ENCODE measurements around the gene RHOV.
"Not testable (repeated sequence)": the region's sequence is repeated elsewhere in the genome, so short reads cannot be mapped to it uniquely, and the experiment has no call there.

The RHOV gene

GRCh38 chr15:40872791-40873693, 992 bp downstream of the RHOV start:
- no peak for DNase-seq (ENCODE audit: low read depth, low spot score)

DNA sequence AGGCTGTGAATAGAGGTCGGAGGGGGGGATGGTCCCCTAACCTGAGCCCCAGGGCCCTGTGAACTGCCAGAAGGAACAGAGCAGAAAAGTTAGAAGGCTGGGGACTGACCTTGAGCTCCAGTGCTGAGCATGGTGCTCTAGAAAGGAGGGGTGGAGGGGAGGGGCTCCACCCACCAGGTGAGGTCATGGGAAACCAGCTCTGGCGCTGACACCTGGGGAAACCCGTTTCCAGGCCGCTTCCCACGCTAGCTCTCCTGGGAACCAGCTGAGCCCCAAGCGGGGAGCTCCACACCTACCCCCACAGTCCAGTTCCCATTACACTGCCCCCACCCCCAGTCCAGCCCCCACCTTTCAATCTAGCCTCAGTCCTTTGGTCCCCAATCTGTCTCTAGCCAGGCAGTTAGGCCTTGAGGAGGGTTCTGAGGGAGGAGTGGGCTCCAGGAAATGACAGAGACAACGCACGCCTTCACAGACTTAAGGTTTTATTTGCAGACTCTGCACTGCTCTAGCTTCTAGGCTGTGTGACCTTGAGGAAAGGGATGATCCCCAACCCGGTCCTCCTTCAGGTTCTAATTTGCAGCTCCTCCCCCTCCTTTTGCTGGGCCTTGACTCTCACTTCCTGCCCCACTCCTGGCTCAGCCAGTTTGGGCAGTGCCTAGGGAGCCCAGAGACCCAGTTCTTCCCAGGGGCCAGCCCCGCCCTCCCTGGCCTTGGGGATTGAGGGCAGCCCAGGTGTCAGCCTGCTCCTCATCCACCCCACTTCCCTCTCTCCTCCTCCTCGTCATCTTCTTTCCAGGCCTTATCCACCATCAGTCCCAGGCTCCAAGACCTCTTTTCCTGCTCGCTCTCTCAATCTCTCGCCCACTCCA, 2.1 kb downstream of the RHOV start:
- no peak for DNase-seq (ENCODE audit: low read depth, low spot score)

- DNase-seq (ENCODE audit: low read depth, low spot score): no peak
These were observed 3.3 kb downstream of the RHOV start for GRCh38 chr15:40870716-40871115.

- no peak for DNase-seq (ENCODE audit: low read depth, low spot score)
These were observed 4.3 kb downstream of the RHOV start for GRCh38 chr15:40869686-40870085.

GRCh38 chr15:40867199-40867598, 6.8 kb downstream of the RHOV start:
- DNase-seq (ENCODE audit: low read depth, low spot score): no peak

- no peak for DNase-seq (ENCODE audit: low read depth, low spot score)
These were observed 10.3 kb downstream of the RHOV start for GRCh38 chr15:40863660-40864270.

GRCh38 chr15:40861147-40861546, 12.9 kb downstream of the RHOV start:
- not testable (repeated sequence) for DNase-seq (ENCODE audit: low read depth, low spot score)

DNA sequence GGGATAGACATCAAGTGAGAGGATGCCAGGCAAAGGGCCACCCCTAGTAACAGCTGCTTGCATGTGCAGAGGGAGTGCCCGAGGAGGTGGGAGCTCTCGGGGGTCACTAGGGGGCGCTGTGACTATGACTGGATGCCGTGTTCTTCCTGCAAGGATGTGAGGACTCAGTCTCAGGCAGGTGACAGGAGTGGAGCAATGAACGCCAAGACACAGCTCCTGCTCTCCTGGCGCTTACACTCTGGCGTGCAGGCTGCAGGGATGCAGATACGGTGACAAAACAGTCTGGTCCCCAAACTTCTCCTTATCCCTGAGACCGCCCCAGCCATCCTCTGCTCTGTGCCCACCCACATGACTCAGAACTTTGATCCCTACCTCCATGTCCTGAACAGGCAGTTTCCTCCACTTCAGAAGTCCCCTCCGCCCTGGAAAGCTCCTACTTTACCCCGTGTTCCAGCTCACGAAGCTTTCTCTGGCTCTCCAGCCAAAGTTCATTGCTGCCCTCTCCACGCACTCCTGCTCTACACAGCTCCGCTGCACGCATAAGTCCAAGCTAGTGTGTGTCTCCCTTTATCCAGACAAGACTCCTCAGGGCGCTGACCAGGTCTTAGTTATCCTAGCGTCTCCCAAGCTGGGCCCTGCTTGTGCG, 14.7 kb downstream of the RHOV start:
- peak; percentile 60 for DNase-seq (ENCODE audit: low read depth, low spot score)

GRCh38 chr15:40858706-40859105, 15.3 kb downstream of the RHOV start:
- no peak for DNase-seq (ENCODE audit: low read depth, low spot score)

DNA sequence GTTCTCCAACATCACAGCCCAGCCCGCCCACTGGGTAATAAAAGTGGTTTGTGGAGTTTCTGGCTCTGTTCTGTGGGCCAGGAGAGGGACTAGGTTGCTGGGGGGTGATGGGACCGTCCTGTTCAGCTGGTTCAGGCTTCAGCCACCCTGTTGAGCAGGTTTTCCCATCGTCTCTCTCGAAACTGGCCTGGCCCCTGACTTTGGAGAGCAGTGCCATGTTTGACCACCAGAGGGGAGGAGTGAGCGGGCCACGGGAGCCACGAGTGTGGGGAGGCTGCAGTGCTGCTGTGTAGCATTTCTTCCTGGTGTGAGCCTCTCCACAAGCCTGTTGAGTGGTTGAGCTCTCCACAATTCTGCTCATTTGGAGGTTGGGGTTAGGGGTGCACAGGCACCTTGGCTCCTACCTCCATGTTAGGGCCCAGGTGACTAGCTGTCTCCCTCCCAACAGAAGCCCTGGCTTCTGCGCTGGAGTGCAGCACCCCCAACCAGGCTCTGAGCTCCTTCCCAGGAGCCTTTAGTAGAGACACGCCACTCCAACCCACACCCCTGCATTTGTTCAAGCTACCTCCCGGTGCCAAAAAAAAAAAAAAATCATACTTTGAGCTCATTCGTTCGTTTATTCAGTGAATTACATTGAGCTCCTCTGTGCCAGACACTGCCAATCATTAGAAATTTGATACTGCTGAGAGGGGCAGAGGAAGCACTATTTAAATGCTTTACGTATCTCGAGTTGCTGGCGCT, 16.3 kb downstream of the RHOV start:
- DNase-seq (ENCODE audit: low read depth, low spot score): peak; percentile 62

GRCh38 chr15:40856746-40857145, 17.3 kb downstream of the RHOV start:
- no peak for DNase-seq (ENCODE audit: low read depth, low spot score)

DNA sequence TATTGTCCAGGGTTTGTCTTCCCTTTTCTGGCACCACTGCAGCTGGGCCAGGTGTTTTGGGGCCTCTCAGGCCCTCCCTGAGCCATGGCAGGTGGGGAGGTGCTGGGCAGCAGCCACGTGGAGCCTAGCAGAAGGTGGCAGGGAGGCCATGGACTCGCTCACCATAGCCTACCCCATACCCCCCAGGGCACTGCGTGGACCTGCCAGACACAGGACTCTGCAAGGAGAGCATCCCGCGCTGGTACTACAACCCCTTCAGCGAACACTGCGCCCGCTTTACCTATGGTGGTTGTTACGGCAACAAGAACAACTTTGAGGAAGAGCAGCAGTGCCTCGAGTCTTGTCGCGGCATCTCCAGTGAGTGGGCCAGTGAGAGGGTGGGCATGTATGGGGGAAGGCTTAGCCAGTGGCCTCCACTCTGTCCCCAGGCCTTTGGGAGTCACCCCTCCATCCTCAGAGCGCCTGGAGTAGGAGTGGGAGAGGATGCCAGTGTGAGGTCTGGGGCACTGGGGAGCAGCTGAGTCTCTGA, 18.3 kb downstream of the RHOV start:
- no peak for DNase-seq (ENCODE audit: low read depth, low spot score)

GRCh38 chr15:40854161-40854560, 19.9 kb downstream of the RHOV start:
- DNase-seq (ENCODE audit: low read depth, low spot score): no peak

- no peak for DNase-seq (ENCODE audit: low read depth, low spot score)
These were observed 20.7 kb downstream of the RHOV start for GRCh38 chr15:40853241-40853890.

GRCh38 chr15:40852529-40852928, 21.5 kb downstream of the RHOV start:
- DNase-seq (ENCODE audit: low read depth, low spot score): no peak

DNA sequence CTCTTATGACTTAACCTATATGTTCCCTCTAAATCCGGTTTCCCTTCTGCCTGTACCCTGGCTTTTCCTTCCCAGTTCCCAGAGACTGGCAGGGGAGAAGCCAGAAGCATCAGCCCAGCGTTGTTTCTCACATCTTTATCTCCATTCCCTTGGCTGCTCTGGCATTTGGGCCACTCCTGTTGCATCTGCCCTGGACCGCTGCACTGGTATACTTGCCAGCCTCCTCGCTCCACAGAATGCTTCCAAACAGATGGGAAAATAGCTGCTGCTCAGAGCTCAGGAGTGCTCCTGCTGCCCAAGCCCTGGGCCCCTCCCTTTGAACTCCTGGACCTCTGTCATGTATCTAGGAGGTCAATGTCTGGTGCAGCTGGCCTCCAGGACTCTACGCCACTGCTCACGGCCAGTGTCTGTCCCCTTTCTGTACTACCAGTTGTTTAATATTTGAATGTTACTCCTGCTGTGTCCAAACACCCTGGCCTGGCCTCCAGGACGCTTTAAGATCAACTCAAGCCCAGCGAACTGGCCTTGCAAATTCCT, 23.4 kb downstream of the RHOV start:
- no peak for DNase-seq (ENCODE audit: low read depth, low spot score)

- no peak for DNase-seq (ENCODE audit: low read depth, low spot score)
These were observed 26.6 kb downstream of the RHOV start for GRCh38 chr15:40847223-40847961.

GRCh38 chr15:40846841-40847222, 27.2 kb downstream of the RHOV start:
- no peak for DNase-seq (ENCODE audit: low read depth, low spot score)

Data from activated CD4-positive, CD25-positive, alpha-beta regulatory T cell treated with anti-CD3 and anti-CD28 coated beads, Interleukin-2, amount 50 U/mL, for 16 hours (primary cell).